GM21423 (cell line): ENCODE measurements around the gene IKZF2.

ENCODE experiments used
- ATAC-seq: cut with Tn5 transposase; IDR thresholded peaks from one replicate; pipeline ENCODE4 v1.9.1; 2021; ENCODE audit warnings: mild to moderate bottlenecking, moderate library complexity; ENCODE audit not compliant: unreplicated experiment

The IKZF2 gene

DNA sequence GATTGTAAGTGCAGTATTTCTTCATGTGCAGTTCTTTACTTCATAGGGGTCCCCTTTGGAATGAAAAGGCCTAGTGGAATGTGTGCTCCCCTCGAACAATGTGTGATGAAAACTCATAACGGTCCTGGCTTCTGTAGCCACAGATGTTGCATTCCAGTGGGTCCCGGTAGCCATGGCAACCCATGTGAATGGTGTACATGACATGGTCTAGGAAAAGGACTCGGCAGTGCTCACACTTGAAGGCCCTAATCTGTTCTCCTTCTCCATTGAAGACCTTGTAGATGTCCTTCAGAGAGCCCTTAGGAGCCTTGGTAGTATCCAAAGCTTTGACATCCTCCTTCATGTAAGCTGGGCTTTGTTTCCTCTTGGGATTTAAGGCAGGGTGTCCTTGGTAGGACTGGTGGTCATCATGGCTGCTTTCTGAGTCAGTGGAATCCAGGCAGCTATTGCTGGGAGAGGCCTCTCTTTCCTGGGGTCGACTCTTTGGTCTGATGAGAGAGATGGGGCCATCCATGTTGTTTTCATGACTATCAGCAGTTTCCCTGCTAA is 144.0 kb downstream of the IKZF2 start:
- no peak for ATAC-seq

DNA sequence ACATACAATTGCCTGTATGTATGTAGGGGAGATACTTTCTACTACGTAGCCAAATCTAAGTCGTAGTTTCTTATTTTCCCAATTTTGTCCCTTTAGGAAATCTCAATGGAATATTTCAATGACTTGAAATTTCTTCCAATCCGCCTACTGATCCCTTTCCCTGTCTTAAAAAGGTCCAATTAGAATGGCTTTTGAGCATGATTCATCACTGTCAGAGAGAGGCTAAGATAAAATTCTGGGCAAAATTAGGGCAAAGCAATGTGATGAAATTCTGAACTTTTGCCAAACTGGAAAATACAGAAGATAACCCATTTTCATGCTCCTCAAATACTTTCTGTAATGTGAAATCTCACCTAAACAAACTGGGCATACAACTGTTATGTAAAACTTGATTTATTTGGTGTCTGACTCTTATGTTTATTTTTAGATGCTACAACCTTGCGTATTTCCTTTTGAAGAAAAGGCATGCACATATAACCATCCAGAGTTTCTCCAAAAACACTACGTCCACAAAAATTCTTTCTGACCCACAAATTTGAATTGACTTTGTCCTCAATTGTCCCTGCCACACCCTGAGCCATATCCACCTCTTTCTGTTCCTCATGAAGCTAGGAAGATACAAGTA is 147.1 kb downstream of the IKZF2 start:
- ATAC-seq, result no peak

DNA sequence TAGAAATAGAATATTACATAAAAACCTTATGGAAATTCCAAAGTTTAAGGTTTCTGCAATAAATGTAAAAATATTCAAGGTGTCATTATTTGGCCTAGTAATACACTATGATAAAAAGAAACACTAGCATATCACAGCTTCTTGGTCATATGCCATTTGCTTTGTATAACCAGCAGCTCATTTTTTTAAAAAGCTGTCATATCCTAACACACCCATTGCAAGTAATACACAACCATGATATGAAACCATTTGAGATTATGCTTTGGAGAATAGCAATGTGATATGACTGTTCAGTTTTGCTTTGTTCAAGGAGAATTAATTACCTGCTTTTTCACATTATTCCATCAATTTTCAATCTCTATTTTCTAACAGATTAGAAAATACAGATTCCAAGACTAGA is 149.0 kb downstream of the IKZF2 start:
- ATAC-seq, result no peak

DNA sequence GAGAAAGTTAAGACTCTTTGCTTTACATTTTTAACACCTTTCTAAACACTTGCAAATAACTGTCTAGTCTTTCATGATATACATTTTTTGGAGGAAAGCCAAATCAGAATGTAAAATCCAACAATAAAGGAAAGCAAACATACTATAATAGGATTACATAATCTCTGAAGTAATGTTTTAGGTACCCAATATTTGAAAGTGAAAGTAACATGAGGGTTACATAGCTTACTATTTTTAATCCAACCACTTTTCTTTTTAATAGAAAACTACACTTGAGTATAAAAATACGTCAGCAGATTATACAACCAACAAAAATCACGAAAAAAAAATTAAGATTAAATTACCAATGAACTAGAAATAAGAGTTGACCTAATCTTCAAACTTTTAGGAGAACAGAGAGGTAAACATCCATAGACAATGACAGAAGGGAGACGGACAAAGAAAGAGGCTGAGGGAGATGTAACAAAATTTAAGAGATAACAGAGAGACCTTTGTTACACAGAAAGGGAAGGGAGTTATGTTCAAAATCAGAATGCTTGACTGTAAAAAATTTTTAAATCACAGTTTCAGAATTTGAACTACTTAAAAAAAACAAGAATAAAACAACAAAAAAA is 150.0 kb downstream of the IKZF2 start:
- ATAC-seq, result no peak

DNA sequence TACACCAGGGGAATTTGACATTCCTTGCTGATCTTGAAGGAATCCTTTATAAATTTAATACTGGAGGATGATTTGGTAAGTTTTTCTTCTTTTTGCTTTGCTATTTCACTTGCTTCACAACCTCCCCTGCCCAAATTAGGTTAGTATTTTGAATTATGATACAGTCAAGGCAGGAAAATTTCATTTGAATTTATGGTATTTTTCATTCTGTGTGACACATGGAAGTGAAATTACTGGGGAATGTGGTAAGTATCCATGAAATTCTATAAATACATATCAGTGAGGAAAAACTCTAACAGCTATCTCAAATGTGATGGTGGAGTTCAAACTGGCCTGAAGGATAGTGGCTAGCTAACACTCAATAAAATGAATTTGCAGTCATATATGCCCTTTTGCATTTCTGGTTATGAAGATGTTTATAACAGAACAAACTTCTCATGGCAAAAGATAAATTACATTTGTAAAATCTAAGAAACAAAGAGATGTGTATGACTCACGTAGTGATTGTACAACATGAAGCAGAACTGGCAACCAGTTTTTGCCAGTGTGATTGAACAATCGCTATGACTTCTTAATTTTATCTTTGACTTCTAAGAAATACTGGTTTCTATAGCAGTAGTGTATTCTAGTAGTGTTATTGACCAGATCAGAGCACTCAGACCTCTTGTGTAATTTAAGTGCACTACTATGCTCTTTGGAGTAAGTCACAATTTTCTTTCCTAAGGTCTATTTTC is 152.6 kb downstream of the IKZF2 start:
- no peak for ATAC-seq

DNA sequence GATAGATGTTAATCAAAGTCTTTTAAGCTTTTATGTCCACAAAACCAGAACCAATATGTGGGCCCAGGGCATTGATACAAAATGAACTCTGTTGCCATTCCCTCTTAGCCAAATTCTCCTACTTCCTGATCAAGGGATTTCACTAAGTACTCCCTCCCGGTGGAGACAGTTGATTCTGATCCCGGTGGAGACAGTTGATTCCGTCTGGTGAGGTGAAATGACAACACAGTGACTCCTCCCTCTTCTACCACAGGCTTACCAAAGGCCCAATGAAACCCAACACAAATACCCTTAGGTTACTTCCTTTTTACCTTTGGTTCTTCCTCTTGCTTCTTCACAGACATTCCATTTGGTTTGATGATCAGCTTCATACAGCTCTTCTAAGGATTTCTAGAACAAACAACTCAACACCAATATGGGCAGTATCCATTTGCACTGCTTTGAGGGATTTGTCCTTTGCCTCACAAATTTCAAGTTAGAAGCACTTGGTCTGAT is 153.8 kb downstream of the IKZF2 start:
- no peak for ATAC-seq

DNA sequence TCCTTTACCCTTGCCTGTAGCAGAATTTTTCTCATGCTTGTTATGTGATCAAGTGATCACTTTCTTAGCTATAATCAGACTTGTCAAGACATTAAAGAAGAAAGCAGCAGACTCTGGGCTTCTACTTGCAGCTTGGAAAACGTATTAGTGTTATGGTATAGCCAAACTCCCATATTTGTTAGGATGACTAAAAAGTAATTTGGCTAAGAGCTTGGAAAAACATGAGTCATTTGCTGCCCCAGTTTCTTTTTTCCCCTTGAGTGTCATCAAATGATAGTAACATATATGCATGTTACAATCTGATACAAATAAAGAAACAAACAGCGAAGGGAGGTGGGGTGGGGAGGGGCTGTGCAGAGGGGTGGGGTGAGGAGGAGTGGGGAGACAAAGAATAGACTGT is 155.5 kb downstream of the IKZF2 start:
- ATAC-seq, result no peak

DNA sequence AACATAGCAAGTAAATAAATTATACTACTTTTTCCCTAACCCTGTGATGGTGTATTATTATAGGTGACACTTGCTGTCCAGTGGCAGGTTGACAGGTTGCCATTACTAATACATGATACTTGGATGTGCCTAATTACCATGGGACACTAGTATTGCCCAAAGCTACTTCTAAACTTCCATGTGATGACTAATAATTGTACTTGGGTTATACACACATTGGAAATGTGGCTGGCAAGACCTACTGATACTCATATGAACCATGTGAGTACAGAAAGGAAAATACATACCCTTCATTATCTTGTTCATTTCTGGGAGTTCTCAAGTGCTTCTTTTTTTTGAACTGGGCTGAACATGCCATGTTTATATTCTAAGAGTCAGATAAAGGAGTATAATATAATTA is 156.4 kb downstream of the IKZF2 start:
- ATAC-seq, result no peak

DNA sequence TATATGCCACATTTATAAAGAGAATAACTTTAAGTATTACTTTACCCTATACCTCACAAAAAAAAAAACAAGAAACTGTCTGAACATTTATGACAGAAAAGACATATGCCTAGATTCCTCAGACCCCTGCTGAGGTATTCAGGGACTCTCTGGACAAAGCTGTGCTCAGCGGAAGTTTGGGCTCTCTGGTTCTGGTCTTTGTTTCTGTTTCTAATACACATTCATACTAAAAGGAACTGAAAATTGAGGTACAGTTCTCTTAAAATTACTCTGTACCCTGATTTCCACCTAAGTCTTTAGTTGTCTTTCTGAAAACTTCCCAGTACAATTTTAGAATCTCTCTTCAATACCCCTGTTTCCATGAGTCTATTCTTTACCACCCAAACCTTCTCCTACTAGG is 160.3 kb downstream of the IKZF2 start:
- ATAC-seq, result no peak

DNA sequence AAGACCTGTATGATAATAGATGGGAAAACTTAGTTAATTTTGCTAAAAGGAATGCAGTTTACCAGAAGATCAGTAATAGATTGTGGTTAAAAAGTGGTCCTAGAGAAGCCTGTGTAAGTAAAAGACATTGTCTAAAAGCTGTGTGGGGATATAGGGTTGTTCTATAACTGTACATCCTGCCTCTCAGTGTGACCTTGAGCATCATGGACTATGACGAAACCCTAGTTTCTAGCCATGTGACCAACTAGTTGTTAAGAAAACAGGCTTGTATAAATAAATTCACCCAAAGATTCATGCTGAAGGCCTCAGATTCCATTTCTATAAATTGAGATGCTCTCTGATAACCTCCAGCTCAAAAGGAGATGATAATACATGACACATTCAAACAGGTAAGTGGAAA is 160.7 kb downstream of the IKZF2 start:
- ATAC-seq, result no peak

DNA sequence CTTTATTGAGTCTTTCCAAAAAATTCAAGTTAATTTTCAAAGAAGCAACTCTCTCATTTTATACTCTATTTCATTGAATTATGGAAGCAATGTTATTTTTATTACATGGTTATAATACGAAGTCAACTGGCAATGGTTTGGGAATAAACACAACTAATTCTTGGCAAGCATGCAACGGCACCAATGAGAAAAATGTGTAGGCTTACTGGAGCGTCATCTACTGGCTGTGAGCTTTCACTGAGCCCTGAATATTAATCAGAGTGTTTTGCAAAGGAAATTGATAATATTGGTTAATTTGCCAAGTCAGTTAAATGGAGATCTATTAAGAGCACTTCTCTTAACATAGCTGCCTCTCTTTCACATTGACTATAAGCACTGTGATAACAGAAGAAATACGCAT is 163.9 kb downstream of the IKZF2 start:
- ATAC-seq, result no peak

DNA sequence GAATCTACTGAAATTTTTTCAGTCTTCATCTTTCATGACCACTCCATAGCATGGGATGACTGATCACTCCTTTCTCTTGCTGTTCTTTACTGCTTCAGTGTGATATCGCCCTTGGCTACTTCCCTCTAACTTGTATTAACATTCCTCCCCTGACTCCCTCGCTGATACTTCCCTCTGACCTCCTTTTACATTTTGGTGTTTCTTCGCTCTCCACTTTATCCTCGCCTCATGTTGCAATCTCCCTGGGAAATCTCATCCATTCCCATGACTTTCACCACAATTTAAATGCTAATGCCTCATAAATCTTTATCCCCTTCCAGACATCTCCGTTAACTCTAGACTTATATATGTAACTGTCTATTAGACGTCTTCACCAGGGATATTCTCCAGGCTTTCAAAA is 167.3 kb downstream of the IKZF2 start:
- ATAC-seq, result no peak

DNA sequence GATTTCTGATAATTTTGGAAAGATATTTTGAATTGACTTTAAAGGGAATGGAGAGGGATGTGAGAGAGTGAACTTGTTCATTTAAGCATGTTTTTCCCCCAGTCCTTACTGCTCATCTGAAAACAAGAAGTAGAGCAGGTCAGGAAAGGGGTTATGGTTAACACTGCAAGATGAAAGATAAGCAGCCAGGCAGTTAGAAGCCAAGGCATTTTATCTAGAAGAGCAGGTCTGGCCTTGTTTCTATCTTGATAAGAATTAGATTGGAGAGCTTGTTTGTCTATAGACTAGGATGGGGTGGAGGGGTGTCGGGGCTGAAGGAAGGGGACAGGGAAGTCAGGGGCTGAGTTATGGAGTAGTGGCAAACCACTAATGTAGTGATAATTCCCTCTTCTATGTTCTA is 171.6 kb downstream of the IKZF2 start:
- ATAC-seq, result no peak

DNA sequence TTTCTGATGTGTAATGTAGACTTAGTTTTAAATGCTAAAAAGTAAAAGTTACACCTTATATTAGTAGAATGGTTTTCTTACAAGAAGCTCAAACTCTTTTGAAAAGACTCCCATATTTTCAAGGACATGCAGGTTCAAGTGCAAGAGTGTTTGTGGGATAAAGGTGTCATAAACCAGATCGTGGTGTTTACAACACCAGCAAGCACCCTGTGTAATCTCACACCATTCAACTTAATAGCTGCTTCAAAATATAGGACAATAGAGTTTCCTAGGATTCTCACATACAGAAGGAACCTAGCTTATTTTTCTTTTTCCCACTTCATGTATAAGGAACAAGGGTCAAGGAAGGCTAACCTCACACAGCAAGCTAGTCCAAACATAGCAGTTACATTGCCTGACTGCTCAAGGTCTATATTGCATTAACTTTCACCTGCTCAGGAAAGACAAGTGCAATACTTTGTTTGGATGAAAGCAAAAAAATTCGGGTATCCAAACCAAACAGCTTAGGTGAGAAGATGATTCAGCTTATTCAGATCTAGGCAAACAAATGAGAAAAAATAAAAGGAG is 172.3 kb downstream of the IKZF2 start:
- ATAC-seq, result no peak

DNA sequence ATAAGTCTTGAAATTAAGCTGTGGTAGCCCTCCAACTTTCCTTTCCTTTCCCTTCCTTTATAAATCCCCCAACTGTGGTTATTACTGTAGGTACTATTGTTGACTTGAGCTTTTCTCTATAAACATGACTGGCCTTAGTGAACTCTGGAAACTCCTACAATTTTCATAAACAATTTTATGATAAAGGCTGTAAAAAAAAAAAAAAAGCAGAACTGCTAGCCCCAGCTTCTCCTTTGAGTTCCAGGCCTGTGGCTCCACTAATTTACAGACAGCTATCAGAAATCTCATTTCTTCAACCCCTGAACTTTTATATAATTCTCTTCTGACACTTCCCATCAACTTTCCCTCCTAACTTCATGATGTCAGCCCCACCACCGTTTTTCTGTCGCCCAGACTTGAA is 174.3 kb downstream of the IKZF2 start:
- ATAC-seq, result no peak

DNA sequence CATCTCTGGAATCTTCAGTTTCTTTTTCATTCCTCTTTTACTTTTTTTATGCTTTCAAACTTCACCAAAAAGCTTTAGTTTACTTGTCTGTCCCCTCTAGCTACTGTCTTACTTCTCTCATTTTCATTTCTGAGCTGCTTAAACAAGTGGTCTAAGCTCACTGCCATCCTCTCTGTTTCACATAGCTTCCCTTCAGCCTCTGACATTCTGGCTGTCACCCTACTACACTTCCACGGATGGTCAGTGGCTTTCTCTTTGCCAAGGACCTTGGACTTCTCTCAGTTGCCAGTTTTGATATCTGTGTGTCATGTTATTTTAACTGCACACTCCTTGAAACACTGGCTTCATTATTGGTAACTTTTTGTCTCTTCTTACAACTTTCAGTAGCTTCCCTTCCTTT is 176.1 kb downstream of the IKZF2 start:
- ATAC-seq, result no peak

DNA sequence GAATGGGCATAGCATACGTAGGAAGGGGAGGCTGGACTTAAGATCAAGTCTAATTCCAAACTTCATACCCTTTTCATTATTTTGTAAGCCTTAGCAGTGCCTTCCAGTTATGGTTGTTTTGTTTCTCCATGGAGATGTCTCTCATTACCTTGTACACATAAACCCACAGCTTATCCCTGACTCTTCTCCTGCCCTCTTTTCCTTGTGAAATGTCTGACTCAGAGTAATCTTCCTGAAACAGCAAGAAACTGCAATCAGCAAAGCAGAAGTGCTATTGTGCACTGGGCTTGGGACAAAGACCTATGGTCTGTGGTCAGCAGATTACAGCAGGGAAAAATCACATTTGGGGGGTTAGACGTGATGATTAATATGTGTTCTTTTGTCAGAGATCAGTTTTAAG is 176.7 kb downstream of the IKZF2 start:
- ATAC-seq, result no peak

DNA sequence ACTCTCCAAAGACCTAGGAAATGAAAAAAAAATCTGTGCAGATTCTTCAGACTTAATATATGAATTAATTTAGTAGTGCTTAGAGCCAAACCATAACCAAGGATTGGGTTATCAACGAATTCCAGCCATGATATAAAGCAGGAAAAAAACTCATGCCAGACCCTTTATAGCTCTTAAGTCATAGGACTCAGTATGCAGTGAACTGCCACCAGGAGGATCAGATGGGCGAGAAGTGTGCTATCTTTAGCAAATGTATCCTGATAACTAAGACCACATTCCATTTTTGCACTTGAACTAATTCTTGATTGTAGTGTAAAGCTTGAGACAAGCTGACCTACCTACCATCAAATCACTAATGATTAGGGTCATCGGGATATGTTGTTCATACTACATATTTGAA is 178.1 kb downstream of the IKZF2 start:
- no peak for ATAC-seq

DNA sequence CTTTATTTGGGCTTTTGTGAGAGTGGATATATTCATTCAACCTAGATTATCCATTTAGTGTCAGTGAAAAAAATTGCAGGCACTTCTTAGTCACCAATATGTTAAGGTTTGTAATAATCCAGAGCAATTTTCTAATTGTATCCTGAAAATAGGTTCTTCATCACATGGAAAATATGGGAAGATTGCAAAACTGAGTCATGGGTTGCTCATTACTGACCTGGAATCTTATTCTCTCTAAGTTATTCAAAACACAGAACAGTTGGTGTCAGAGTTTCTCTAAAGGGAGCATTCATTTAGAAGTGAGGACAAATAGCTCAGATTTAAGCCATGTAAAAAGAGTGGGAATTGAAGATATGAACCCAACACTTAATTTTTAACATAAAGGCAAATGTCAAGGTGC is 181.3 kb downstream of the IKZF2 start:
- ATAC-seq, result no peak

DNA sequence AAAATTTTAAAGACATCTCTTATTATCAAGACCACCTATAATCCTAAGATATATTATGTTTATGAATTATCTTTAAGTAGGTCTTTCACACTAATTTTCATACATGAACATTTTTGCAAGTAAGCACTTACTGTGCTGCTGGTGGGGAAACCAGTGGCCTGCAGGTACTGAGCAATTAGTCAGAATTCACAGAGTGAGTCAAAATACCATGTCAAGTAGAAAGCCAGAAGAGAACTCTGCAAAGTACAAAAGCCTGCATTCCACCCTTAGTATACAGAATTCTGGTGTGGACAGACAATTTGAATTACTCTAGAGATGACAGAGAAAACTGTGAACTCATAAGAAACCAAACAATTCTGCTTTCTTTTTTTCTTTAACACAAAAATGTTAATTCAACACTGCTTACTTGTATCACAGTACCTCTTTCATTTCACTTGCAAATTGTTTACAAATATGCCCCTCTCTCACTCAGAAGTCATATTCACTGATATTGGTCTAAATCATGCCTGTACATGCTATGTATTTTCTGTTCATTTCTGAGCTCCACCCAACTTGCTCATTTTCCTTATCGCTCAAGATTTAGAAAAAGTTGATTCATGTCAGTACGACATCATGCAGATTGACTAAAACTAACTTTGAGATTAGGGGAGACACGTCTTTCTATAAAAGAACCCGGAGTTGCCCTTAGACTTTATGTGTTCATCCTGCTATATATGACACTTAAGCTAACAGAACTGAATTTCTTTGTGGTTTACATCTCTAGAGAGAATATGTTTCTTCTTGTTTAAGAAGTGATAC is 182.9 kb downstream of the IKZF2 start:
- no peak for ATAC-seq

DNA sequence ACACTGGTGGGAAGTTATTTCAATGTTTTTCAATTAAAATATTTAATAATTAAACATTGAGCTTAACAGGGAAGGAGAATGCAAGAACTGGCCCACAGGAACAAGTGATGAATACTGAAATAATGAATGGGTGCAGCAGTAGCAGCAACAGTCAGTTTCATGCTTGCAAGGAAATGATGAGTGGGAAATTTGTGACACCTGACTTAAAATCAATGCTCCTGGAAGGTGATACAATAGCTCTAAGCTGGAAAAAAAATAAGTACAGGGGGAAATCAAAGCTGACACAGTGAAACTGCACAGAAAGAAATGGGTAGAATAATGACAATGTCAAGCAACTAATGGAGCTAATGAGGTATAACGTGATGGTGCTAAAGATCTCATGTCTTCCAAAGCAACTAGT is 184.5 kb downstream of the IKZF2 start:
- ATAC-seq, result no peak
